Measurements from ENCODE around the gene CYP46A1.

DNA sequence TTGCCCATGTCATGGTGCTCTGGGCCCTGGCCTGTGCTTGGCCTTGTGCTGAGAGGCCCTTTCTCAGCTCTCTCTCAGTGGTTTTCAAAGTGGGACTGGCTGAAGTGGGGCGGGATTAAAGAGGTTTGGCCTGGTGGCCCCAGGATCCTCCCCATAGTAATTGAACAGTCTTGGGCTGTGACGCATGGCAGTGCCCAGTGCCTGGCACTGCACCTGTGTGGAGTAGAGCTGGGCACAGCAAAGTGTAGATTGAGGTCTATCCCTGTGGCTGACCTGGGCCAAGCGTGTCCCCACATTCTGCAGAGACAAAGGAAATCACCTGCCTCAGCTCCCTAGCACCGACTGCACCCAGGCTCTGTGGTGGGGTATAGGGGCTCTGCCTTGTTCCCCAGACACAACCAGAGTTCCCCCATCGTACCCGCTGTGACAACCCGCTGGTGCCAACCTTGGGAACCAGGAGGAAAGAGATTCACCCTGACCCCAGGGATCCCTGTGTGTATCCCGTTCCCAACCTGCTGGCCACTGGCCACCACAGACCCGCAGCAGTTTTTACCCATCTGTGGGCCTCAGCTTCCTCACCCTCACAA, 9.9 kb upstream of the CYP46A1 start:
- TF ChIP-seq, protein P1, sequence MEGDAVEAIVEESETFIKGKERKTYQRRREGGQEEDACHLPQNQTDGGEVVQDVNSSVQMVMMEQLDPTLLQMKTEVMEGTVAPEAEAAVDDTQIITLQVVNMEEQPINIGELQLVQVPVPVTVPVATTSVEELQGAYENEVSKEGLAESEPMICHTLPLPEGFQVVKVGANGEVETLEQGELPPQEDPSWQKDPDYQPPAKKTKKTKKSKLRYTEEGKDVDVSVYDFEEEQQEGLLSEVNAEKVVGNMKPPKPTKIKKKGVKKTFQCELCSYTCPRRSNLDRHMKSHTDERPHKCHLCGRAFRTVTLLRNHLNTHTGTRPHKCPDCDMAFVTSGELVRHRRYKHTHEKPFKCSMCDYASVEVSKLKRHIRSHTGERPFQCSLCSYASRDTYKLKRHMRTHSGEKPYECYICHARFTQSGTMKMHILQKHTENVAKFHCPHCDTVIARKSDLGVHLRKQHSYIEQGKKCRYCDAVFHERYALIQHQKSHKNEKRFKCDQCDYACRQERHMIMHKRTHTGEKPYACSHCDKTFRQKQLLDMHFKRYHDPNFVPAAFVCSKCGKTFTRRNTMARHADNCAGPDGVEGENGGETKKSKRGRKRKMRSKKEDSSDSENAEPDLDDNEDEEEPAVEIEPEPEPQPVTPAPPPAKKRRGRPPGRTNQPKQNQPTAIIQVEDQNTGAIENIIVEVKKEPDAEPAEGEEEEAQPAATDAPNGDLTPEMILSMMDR (IDR thresholded peaks at IDR 0.05 in 8 of 11, conservative IDR thresholded peaks at IDR 0.05 in 3 of 11): no peak
- no peak for TF ChIP-seq POLR2A (IDR thresholded peaks at IDR 0.05)
